ENCODE data around the gene LRPAP1.
"Not testable (repeated sequence)": the region's sequence is repeated elsewhere in the genome, so short reads cannot be mapped to it uniquely, and the experiment has no call there.

DNA sequence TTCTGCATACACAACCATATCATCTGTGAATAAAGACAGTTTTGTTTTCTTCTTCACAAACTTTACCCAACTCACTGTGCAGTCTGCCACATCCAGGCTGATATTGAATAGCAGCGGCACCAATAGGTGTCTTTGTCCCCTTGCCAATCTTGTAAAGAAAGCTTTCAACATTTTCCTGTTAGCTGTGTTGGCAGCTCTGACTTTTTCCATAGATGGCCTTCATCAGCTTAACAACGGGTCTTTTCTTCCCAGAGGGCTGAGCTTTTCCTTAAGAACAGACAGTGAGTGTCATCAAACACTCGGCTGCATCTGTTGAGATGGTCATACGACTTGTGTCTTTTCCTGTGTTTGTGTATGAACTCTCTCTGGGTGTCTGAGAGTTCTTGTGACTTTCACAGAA, 14.5 kb upstream of the LRPAP1 start:
- TF ChIP-seq, protein P1, sequence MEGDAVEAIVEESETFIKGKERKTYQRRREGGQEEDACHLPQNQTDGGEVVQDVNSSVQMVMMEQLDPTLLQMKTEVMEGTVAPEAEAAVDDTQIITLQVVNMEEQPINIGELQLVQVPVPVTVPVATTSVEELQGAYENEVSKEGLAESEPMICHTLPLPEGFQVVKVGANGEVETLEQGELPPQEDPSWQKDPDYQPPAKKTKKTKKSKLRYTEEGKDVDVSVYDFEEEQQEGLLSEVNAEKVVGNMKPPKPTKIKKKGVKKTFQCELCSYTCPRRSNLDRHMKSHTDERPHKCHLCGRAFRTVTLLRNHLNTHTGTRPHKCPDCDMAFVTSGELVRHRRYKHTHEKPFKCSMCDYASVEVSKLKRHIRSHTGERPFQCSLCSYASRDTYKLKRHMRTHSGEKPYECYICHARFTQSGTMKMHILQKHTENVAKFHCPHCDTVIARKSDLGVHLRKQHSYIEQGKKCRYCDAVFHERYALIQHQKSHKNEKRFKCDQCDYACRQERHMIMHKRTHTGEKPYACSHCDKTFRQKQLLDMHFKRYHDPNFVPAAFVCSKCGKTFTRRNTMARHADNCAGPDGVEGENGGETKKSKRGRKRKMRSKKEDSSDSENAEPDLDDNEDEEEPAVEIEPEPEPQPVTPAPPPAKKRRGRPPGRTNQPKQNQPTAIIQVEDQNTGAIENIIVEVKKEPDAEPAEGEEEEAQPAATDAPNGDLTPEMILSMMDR (IDR thresholded peaks at IDR 0.05): not testable (repeated sequence)
- not testable (repeated sequence) for TF ChIP-seq POLR2A, EP300 (IDR thresholded peaks at IDR 0.05)

Data from ovary (tissue), 3 donors.